Caco-2 (cell line): ENCODE measurements around the gene EIF1B. TPM values are rescaled to one million over a fixed set of nuclear protein-coding genes. Genes with fewer than 3 reads are reported as not detected.

Source experiments
- Bru-seq: library from RNA; stranded (reverse); fragments of 400-500 nt; gene quantifications from one replicate; lab custom pipeline; 2021; lab: Mats Ljungman, UMichigan
- BruChase-seq, 2 experiments: library from RNA; stranded (reverse); fragments of 400-500 nt; gene quantifications; one replicate each; lab custom pipeline; 2021; lab: Mats Ljungman, UMichigan
- BruUV-seq: library from RNA; stranded (reverse); fragments of 400-500 nt; replicated peaks from 2 replicates; lab custom pipeline; 2021; lab: Mats Ljungman, UMichigan
- CTCF ChIA-PET: fragments of 300-600 bp; sonication (Branson Sonifier 250); formaldehyde crosslinking; loops from one replicate; lab custom pipeline; 2022; ENCODE audit warnings: antibody characterized with exemption; lab: Charles Lee
- POLR2A ChIA-PET: fragments of 300-600 bp; sonication (Branson Sonifier 250); formaldehyde crosslinking; loops from one replicate; lab custom pipeline; 2022; ENCODE audit warnings: antibody characterized with exemption; lab: Charles Lee
- DNase-seq, 2 experiments: peaks; one replicate each; pipeline versions ENCODE4 v3.0.0 to v3.0.0-alpha.2; 2020 to 2022
- H3K27me3 ChIP-seq: replicated peaks from 2 replicates; pipeline ENCODE4 v1.6.0; 2011; ENCODE audit warnings: low read length; ENCODE audit not compliant: control insufficient read depth, insufficient read depth
- H3K36me3 ChIP-seq: 2 replicates; pipeline ENCODE4 v1.5.1; 2011; ENCODE audit warnings: low read length; ENCODE audit not compliant: control insufficient read depth, insufficient read depth
- H3K4me1 ChIP-seq: fragments of 250-450 bp; sonication (Bioruptor Pico); 2 replicates; pipeline ENCODE4 v1.5.1; 2020; ENCODE audit warnings: mild to moderate bottlenecking
- H3K4me3 ChIP-seq: 2 replicates; pipeline ENCODE4 v1.5.1; 2011; ENCODE audit warnings: low read depth, mild to moderate bottlenecking, control low read depth, low read length
- H3K9me3 ChIP-seq: fragments of 250-450 bp; sonication (Bioruptor Pico); 2 replicates; pipeline ENCODE4 v1.5.1; 2020; ENCODE audit warnings: mild to moderate bottlenecking, moderate library complexity
- H3K27ac Mint-ChIP-seq: one replicate; pipeline ENCODE4 v1.8.0; 2022; ENCODE audit warnings: mixed read lengths; ENCODE audit not compliant: unreplicated experiment
- H3K27me3 Mint-ChIP-seq: one replicate; pipeline ENCODE4 v1.8.0; 2022; ENCODE audit warnings: mixed read lengths; ENCODE audit not compliant: insufficient read depth, unreplicated experiment
- H3K36me3 Mint-ChIP-seq: one replicate; pipeline ENCODE4 v1.8.0; 2022; ENCODE audit warnings: mild to moderate bottlenecking, mixed read lengths; ENCODE audit not compliant: insufficient read depth, unreplicated experiment
- H3K4me1 Mint-ChIP-seq: one replicate; pipeline ENCODE4 v1.8.0; 2022; ENCODE audit warnings: low read depth, mixed read lengths; ENCODE audit not compliant: unreplicated experiment
- H3K4me3 Mint-ChIP-seq: one replicate; pipeline ENCODE4 v1.8.0; 2022; ENCODE audit warnings: mild to moderate bottlenecking, moderate library complexity, mixed read lengths; ENCODE audit not compliant: unreplicated experiment
- H3K9me3 Mint-ChIP-seq: one replicate; pipeline ENCODE4 v1.8.0; 2022; ENCODE audit warnings: mixed read lengths; ENCODE audit not compliant: unreplicated experiment
- intact Hi-C: fragments of 100-400 bp; cut with micrococcal nuclease; formaldehyde crosslinking; loops from one replicate; pipeline ENCODE4 v1.10.0; 2022; ENCODE audit not compliant: unreplicated experiment
- long read RNA-seq: library from polyadenylated mRNA; stranded (forward); transcript quantifications from one replicate; pipeline ENCODE4 v2.0.0, GENCODE V29; 2022
- total RNA-seq: library from RNA; stranded (reverse); gene quantifications from 2 replicates; pipeline ENCODE4 v1.2.3, GENCODE V29; 2022
- TF ChIP-seq, protein P1 (sequence below), 2 experiments: fragments of 200-600 bp in 1 of 2; IDR thresholded peaks; 1 replicate in 1 of 2; 2 replicates in 1 of 2; pipeline versions ENCODE4 v1.5.1 to v1.8.0; 2011 to 2022; ENCODE audit warnings: antibody characterized with exemption in 1 of 2, control low read depth in 1 of 2, inconsistent platforms in 1 of 2, low read depth in 1 of 2, low read length in 1 of 2, mild to moderate bottlenecking in 1 of 2, moderate library complexity in 1 of 2; ENCODE audit not compliant: insufficient read depth in 1 of 2, severe bottlenecking in 1 of 2, unreplicated experiment in 1 of 2

Gene EIF1B
- total RNA-seq = 45.8 and 47.3 TPM in 2 replicates
- Bru-seq, nascent RNA = percentile 96 among the genes with signal in this experiment
- BruChase-seq, experiment 1, labeled RNA remaining after a 2-hour chase = percentile 99 among the genes with signal in this experiment
- BruChase-seq, experiment 2, labeled RNA remaining after a 6-hour chase = percentile 99 among the genes with signal in this experiment
- long read RNA-seq, transcript EIF1B-201 (4 exons, 1,010 nt) = major isoform, 68 of 86 reads
- long read RNA-seq, partial matches to known transcripts = 17 of 86 reads
- long read RNA-seq, other reads (novel, unspliced or antisense) = 1 of 86 reads

- peaks cover 11% of the 10 kb centered on the region for H3K4me1 ChIP-seq
- no peaks in the 10 kb centered on the region for H3K27me3 Mint-ChIP-seq
- H3K36me3 ChIP-seq = no peaks in the 10 kb centered on the region; the same call in 1 of the 2 replicates
- no peaks in the 10 kb centered on the region for H3K9me3 Mint-ChIP-seq
- peak; percentile 96 to 98 for DNase-seq
- no peaks in the 10 kb centered on the region for H3K9me3 ChIP-seq
- H3K27me3 ChIP-seq = no peaks in the 10 kb centered on the region
- no TSS peak for BruUV-seq
- TF ChIP-seq, protein P1, sequence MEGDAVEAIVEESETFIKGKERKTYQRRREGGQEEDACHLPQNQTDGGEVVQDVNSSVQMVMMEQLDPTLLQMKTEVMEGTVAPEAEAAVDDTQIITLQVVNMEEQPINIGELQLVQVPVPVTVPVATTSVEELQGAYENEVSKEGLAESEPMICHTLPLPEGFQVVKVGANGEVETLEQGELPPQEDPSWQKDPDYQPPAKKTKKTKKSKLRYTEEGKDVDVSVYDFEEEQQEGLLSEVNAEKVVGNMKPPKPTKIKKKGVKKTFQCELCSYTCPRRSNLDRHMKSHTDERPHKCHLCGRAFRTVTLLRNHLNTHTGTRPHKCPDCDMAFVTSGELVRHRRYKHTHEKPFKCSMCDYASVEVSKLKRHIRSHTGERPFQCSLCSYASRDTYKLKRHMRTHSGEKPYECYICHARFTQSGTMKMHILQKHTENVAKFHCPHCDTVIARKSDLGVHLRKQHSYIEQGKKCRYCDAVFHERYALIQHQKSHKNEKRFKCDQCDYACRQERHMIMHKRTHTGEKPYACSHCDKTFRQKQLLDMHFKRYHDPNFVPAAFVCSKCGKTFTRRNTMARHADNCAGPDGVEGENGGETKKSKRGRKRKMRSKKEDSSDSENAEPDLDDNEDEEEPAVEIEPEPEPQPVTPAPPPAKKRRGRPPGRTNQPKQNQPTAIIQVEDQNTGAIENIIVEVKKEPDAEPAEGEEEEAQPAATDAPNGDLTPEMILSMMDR (IDR thresholded peaks at IDR 0.05; ENCODE audit: insufficient read depth in 1 of 2, low read depth in 1 of 2, low read length in 1 of 2, severe bottlenecking in 1 of 2, unreplicated experiment in 1 of 2) = peak; percentile 85 to 93
- ChIA-PET POLR2A (interaction anchor here (0.6 to 1.0 kb wide), 4 partner anchors 9 to 215 kb away, joined by 3 to 4 read pairs (median 3); partner anchors contain the start of genes ZNF619 and ZNF621), CTCF (interaction anchor here (1.0 to 1.5 kb wide), 4 partner anchors 8 to 196 kb away, joined by 3 to 15 read pairs (median 6); partner anchors contain the start of genes RPL14 and ZNF620)
- H3K4me1 Mint-ChIP-seq = peaks cover 9% of the 10 kb centered on the region
- H3K36me3 Mint-ChIP-seq = peaks cover 19% of the 10 kb centered on the region
- intact Hi-C loops = loop anchor here (1.0 kb wide), 1 partner anchor 144 kb away; no protein-coding TSS in a partner anchor
- H3K27ac Mint-ChIP-seq = peak within 1 kb of the TSS; percentile 93
- peak within 1 kb of the TSS; percentile 80 for H3K4me3 ChIP-seq
- peak within 1 kb of the TSS; percentile 98 for H3K4me3 Mint-ChIP-seq
Measured at GRCh38 chr3:40309418-40309924, at the start of gene EIF1B. Gene EIF1B, plus strand, starts transcription at chr3:40309707. Its CDS starts 235 bp downstream, at chr3:40309942.

DNA sequence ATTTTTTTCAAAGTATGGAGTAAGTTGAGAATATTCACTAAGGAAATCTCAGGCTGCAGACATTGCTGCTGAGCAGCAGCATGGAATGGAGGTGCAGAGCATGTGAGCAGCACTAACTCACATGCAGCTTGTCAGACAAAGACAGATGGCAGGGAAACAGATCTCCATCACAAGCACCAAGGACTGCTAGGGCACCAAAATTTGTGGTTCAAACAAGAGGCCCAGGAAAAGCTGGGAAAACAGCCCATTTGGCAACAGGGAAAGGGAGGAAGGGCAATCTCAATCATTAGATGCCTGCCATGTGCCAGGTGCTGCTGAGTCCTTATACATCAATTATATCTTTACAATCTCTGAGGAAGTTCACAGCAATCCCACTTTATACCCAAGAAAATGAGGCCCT lies 47.2 kb upstream of the EIF1B start:
- TF ChIP-seq, protein P1 (IDR thresholded peaks at IDR 0.05; ENCODE audit: insufficient read depth in 1 of 2, low read depth in 1 of 2, low read length in 1 of 2, severe bottlenecking in 1 of 2, unreplicated experiment in 1 of 2) = no peak
- Histone ChIP-seq H3K4me3 (no peak overlapping the region), H3K36me3 (no peaks in the 10 kb centered on the region), H3K4me1 (no peaks in the 10 kb centered on the region), H3K9me3 (no peaks in the 10 kb centered on the region), H3K27me3 (no peaks in the 10 kb centered on the region)
- Mint-ChIP-seq H3K4me1 (no peaks in the 10 kb centered on the region), H3K4me3 (no peak overlapping the region), H3K27me3 (peaks cover 2% of the 10 kb centered on the region), H3K36me3 (no peaks in the 10 kb centered on the region), H3K27ac (no peak overlapping the region), H3K9me3 (no peaks in the 10 kb centered on the region)
- POLR2A ChIA-PET = no interaction called here
- CTCF ChIA-PET = no interaction called here
- intact Hi-C loops = no loop called here
- no TSS peak for BruUV-seq
- no peak for DNase-seq

DNA sequence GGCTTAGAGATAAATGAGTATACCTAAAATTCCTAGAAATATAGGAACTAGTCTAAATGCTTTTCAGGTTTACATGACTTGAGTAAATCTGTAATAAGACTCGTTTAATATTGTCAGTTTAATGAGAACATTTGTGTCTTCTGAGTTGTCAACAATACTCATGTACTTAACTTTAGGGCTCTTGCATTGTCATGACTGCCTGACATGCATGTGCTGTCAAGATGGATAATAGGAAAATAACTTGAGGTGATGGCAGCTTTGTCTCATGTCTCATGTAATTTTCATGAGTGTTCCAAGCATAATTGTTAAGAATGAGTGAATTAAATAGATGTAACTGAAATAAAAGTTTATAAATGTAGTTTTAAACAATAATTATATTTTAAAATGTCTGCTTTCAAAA lies 45.1 kb upstream of the EIF1B start:
- CTCF ChIA-PET = no interaction called here
- Histone ChIP-seq H3K9me3 (no peaks in the 10 kb centered on the region), H3K4me1 (no peaks in the 10 kb centered on the region), H3K4me3 (no peak overlapping the region), H3K27me3 (no peaks in the 10 kb centered on the region), H3K36me3 (no peaks in the 10 kb centered on the region)
- H3K36me3 Mint-ChIP-seq = no peaks in the 10 kb centered on the region
- TF ChIP-seq, protein P1 (IDR thresholded peaks at IDR 0.05; ENCODE audit: insufficient read depth in 1 of 2, low read depth in 1 of 2, low read length in 1 of 2, severe bottlenecking in 1 of 2, unreplicated experiment in 1 of 2) = no peak
- H3K9me3 Mint-ChIP-seq = no peaks in the 10 kb centered on the region
- no peak overlapping the region for H3K27ac Mint-ChIP-seq
- H3K4me1 Mint-ChIP-seq = no peaks in the 10 kb centered on the region
- no peak overlapping the region for H3K4me3 Mint-ChIP-seq
- H3K27me3 Mint-ChIP-seq = peaks cover 2% of the 10 kb centered on the region
- POLR2A ChIA-PET = no interaction called here
- DNase-seq = no peak
- BruUV-seq = no TSS peak
- intact Hi-C loops = no loop called here
